SIG-M5 (cell line): ENCODE data around the gene ZNF506.
"Not testable (repeated sequence)": the region's sequence is repeated elsewhere in the genome, so short reads cannot be mapped to it uniquely, and the experiment has no call there.

ENCODE experiments used
- DNase-seq: peaks from one replicate; lab custom pipeline; 2025; lab: John Stamatoyannopoulos, UW

The ZNF506 gene

GRCh38 chr19:19744641-19745040 is 76.9 kb downstream of the ZNF506 start:
- no peak for DNase-seq

- not testable (repeated sequence) for DNase-seq
Observed at GRCh38 chr19:19743921-19744320, 77.6 kb downstream of the ZNF506 start.

DNA sequence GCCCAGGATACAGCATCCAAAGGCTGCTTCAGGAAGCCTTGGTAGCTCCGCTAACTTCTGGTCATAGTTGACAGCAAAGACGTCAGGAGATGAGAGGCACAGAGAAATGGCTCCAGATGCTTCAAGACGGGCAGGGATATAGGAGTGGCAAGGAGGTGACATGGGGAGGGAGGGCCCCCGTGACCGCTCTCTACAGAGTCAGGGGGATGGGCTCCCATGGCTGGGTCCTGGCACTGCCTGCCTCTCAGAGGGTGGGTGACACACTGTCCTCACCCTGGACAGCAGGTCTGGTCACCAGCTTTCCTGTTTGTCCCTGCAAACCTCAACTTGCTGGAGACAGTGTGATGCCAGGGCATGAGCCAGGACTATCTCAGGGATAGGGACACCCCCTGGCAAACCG is 78.4 kb downstream of the ZNF506 start:
- DNase-seq = no peak

- DNase-seq = no peak
Observed at GRCh38 chr19:19742773-19743172, 78.8 kb downstream of the ZNF506 start.
